ENCODE measurements around the gene MANF.

Gene MANF

DNA sequence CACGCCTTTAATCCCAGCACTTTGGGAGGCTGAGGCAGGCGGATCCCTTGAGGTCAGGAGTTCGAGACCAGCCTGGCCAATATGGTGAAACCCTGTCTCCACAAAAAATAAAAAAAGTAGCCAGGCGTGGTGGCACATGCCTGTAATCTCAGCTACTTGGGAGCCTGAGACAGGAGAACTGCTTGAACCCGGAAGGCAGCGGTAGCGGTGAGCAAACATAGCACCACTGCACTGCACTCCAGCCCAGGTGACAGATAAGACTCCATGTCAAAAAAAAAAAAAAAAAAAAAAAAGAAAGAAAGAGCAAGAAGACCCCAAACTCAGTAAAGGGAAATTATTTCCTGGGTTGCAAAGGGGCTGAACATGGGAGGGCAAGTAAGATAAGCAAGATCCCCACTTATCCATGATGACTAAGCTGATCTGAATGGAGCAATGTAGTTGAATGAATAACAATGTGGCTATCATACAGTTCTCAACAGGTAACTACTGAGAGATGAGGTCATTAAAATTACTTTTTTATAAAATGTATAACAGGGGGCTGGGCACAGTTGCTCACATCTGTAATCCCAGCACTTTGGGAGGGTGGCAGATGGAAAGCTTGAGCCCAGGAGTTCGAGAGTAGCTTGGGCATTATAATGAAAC, 52.0 kb downstream of the MANF start:
- no peak for DNase-seq (ENCODE audit: low spot score)
